K562 (cell line): Measurements from ENCODE around the gene SEC11A. TPM values are rescaled to one million over a fixed set of nuclear protein-coding genes. Genes with fewer than 3 reads are reported as not detected.

ENCODE experiments used
- ATAC-seq: fragments of 200-7000 bp; cut with Tn5 transposase; 3 replicates; pipeline ENCODE4 v1.9.1; 2020; ENCODE audit warnings: moderate library complexity
- BruUV-seq: library from RNA; stranded (reverse); fragments of 400-500 nt; replicated peaks from 2 replicates; lab custom pipeline; 2021; lab: Mats Ljungman, UMichigan
- CTCF ChIA-PET: fragments of 300-600 bp; formaldehyde crosslinking; extraction: SDS; loops from one replicate; lab custom pipeline; 2021; ENCODE audit warnings: low intra/inter-chr PET ratio; lab: Yijun Ruan, JAX
- POLR2A ChIA-PET: fragments of 300-600, 350-650 bp; sonication (Branson Sonifier 250); formaldehyde crosslinking; extraction: SDS; loops from one replicate; lab custom pipeline; 2021; ENCODE audit warnings: antibody characterized with exemption, inconsistent platforms; lab: Yijun Ruan, JAX
- DNase-seq, 4 experiments: peaks; one replicate each; pipeline versions ENCODE4 v3.0.0 to v3.0.0-alpha.2; 2011 to 2018; ENCODE audit warnings: low spot score in 3 of 4, mixed read lengths in 3 of 4; ENCODE audit errors: extremely low read depth in 1 of 4
- FAIRE-seq: peaks from 2 replicates; lab custom pipeline; 2011; peaks lifted over from hg19 to GRCh38; lab: Jason Lieb, UNC
- H2AFZ ChIP-seq: 2 replicates; pipeline ENCODE4 v1.6.0; 2011; ENCODE audit warnings: low read depth, low read length, control low read depth, inconsistent platforms
- H3K27ac ChIP-seq: fragments of 200-600 bp; 3 replicates; pipeline ENCODE4 v1.8.0; 2011; ENCODE audit warnings: low read depth, mild to moderate bottlenecking, control low read depth, inconsistent platforms, low read length, moderate library complexity, mixed read lengths; ENCODE audit errors: extremely low read depth
- H3K27me3 ChIP-seq, 2 experiments: fragments of 300-600 bp in 1 of 2; 2 replicates in 1 of 2; 3 replicates in 1 of 2; pipeline versions ENCODE4 v1.6.0 to v1.8.0; 2011; ENCODE audit warnings: inconsistent platforms in 2 of 2, low read length in 2 of 2, mild to moderate bottlenecking in 1 of 2, mixed read lengths in 1 of 2, moderate library complexity in 1 of 2; ENCODE audit not compliant: control insufficient read depth in 2 of 2, insufficient read depth in 2 of 2
- H3K36me3 ChIP-seq: fragments of 300-600 bp; 3 replicates; pipeline ENCODE4 v1.8.0; 2011; ENCODE audit warnings: mild to moderate bottlenecking, low read length, inconsistent platforms; ENCODE audit not compliant: control insufficient read depth, insufficient read depth
- H3K4me1 ChIP-seq, 2 experiments: fragments of 200-600 bp in 1 of 2; replicated peaks in 1 of 2; 2 replicates in 1 of 2; 3 replicates in 1 of 2; pipeline versions ENCODE4 v1.5.1 to v1.8.0; 2011; ENCODE audit warnings: inconsistent platforms in 2 of 2, low read length in 2 of 2, mild to moderate bottlenecking in 1 of 2, mixed read lengths in 1 of 2, moderate library complexity in 1 of 2; ENCODE audit not compliant: control insufficient read depth in 2 of 2, insufficient read depth in 2 of 2
- H3K4me2 ChIP-seq: 2 replicates; pipeline ENCODE4 v1.6.1; 2011; ENCODE audit warnings: low read length, control low read depth, inconsistent platforms, mixed read lengths; ENCODE audit not compliant: insufficient read depth
- H3K4me3 ChIP-seq: fragments of 200-600 bp; sonication (generic), shearing (Covaris generic); 2 replicates; pipeline ENCODE4 v1.5.1; 2016; ENCODE audit warnings: control low read depth, inconsistent platforms
- H3K79me2 ChIP-seq: fragments of 200-600 bp; 3 replicates; pipeline ENCODE4 v1.8.0; 2011; ENCODE audit warnings: low read length, inconsistent platforms; ENCODE audit not compliant: control insufficient read depth, insufficient read depth
- H3K9ac ChIP-seq, 2 experiments: 2 replicates each; pipeline versions ENCODE4 v1.6.0 to v1.6.1; 2011; ENCODE audit warnings: low read depth in 2 of 2, low read length in 2 of 2, control low read depth in 1 of 2, inconsistent platforms in 1 of 2, mild to moderate bottlenecking in 1 of 2, mixed read lengths in 1 of 2; ENCODE audit not compliant: insufficient read depth in 1 of 2
- H3K9me1 ChIP-seq: one replicate; pipeline ENCODE4 v1.6.0; 2011; ENCODE audit warnings: inconsistent platforms, mild to moderate bottlenecking, low read length, moderate library complexity; ENCODE audit not compliant: control insufficient read depth, insufficient read depth
- H3K9me3 ChIP-seq: replicated peaks from 2 replicates; pipeline ENCODE4 v1.5.1; 2011; ENCODE audit warnings: low read depth, low read length, inconsistent platforms; ENCODE audit not compliant: control insufficient read depth, insufficient read depth
- H4K20me1 ChIP-seq: replicated peaks from 2 replicates; pipeline ENCODE4 v1.6.1; 2011; ENCODE audit warnings: low read length, inconsistent platforms, mixed read lengths; ENCODE audit not compliant: control insufficient read depth, insufficient read depth
- CHD1 ChIP-seq: fragments of 200-600 bp; sonication (generic); IDR thresholded peaks from one replicate; pipeline ENCODE4 v1.6.1; 2012; ENCODE audit warnings: mild to moderate bottlenecking, moderate library complexity, low read length, inconsistent platforms
- CREM ChIP-seq: IDR thresholded peaks from 2 replicates; pipeline ENCODE4 v1.6.1; 2014; ENCODE audit warnings: antibody characterized with exemption, low read depth
- HLTF ChIP-seq: fragments of 450-650 bp; IDR thresholded peaks from 2 replicates; pipeline ENCODE4 v1.6.1; 2016
- RBFOX2 ChIP-seq: fragments of 200-400 bp; formaldehyde crosslinking; IDR thresholded peaks from 2 replicates; pipeline ENCODE4 v1.6.1; 2017; ENCODE audit warnings: low read depth, mild to moderate bottlenecking, low read length, moderate library complexity
- RBM17 ChIP-seq: fragments of 200-400 bp; formaldehyde crosslinking; IDR thresholded peaks from 2 replicates; pipeline ENCODE4 v1.6.1; 2017; ENCODE audit warnings: low read depth, mild to moderate bottlenecking, low read length, borderline replicate concordance
- RBM34 ChIP-seq: fragments of 200-400 bp; formaldehyde crosslinking; IDR thresholded peaks from 2 replicates; pipeline ENCODE4 v1.6.1; 2018; ENCODE audit warnings: low read length, borderline replicate concordance; ENCODE audit not compliant: insufficient read depth
- SETDB1 ChIP-seq: IDR thresholded peaks from one replicate; pipeline ENCODE4 v1.6.1; 2012; ENCODE audit warnings: low read length, control low read depth, inconsistent platforms
- SMAD4 ChIP-seq: fragments of 250-450 bp; sonication (Bioruptor Pico); conservative IDR thresholded peaks from 2 replicates; pipeline ENCODE4 v1.8.0; 2021; ENCODE audit warnings: inconsistent platforms, mild to moderate bottlenecking, moderate library complexity
- U2AF2 ChIP-seq: fragments of 200-400 bp; formaldehyde crosslinking; optimal IDR thresholded peaks from 2 replicates; pipeline ENCODE3; 2017; ENCODE audit warnings: low read depth, mild to moderate bottlenecking, low read length
- YBX1 ChIP-seq: fragments of 450-650 bp; IDR thresholded peaks from 2 replicates; pipeline ENCODE4 v1.7.1; 2016; ENCODE audit warnings: mild to moderate bottlenecking
- ZFPM2 ChIP-seq: fragments of 250-450 bp; sonication (Bioruptor Pico); IDR thresholded peaks from 2 replicates; pipeline ENCODE4 v1.5.1; 2022; ENCODE audit warnings: mild to moderate bottlenecking
- ZNF24 ChIP-seq: fragments of 450-650 bp; IDR thresholded peaks from 2 replicates; pipeline ENCODE4 v1.6.1; 2016
- WGBS: fragments of 100-300 bp; shearing (Covaris generic); methylation state at CpG from one replicate; pipeline ENCODE4 v1.1.6; 2016; ENCODE audit warnings: low coverage, mixed read lengths; ENCODE audit not compliant: insufficient coverage; ENCODE audit errors: missing lambda C conversion rate; 5-methylcytosine and 5-hydroxymethylcytosine counted together
- in situ Hi-C: fragments of 300-500 bp; cut with MboI; formaldehyde crosslinking; loops from 4 replicates; pipeline ENCODE4 v1.15.0; 2018; ENCODE audit warnings: inconsistent platforms, mixed read lengths
- intact Hi-C: fragments of 100-400 bp; cut with micrococcal nuclease; formaldehyde crosslinking; loops from 2 replicates; pipeline ENCODE4 v1.14.2; 2022
- polyA plus RNA-seq, 8 experiments: library from polyadenylated mRNA; depleted of rRNA in 4 of 8; stranded (reverse) in 5 of 8; unstranded in 3 of 8; fragments of >200 nt; fragmentation: Nextera tagmentation in 2 of 8; fragmentation: Illumina TruSeq in 1 of 8; extraction: Ambion mirVana in 2 of 8; extraction: Trizol in 1 of 8; gene quantifications; 2 replicates each; pipeline versions ENCODE4 v1.2.1 to v1.2.3, GENCODE V29; 2011 to 2014; ENCODE audit warnings: inconsistent platforms in 1 of 8, missing spikeins in 1 of 8
- total RNA-seq, 7 experiments: library from RNA; depleted of rRNA in 6 of 7; stranded (reverse); fragments of >200 nt in 6 of 7; fragmentation: Illumina TruSeq in 2 of 7; extraction: Trizol in 2 of 7; gene quantifications; 2 replicates each; pipeline versions ENCODE4 v1.2.1 to v1.2.3, GENCODE V29; 2011 to 2021; ENCODE audit warnings: low replicate concordance in 1 of 7
- TF ChIP-seq, protein P1 (sequence below): fragments of 450-650 bp; IDR thresholded peaks from 2 replicates; pipeline ENCODE4 v1.6.1; 2017; ENCODE audit warnings: mild to moderate bottlenecking, moderate library complexity
- TF ChIP-seq, protein P2 (sequence below): sonication (generic); formaldehyde crosslinking; IDR thresholded peaks from 2 replicates; pipeline ENCODE4 v1.8.1; 2023; ENCODE audit warnings: mild to moderate bottlenecking, missing genetic modification reagents

The SEC11A gene
- total and polyA plus RNA-seq, 9 of the 15 experiments (the other 6 are each of a cell fraction or from before 2014, with no cell fraction given), result 175 to 310 (median 229) TPM

DNA sequence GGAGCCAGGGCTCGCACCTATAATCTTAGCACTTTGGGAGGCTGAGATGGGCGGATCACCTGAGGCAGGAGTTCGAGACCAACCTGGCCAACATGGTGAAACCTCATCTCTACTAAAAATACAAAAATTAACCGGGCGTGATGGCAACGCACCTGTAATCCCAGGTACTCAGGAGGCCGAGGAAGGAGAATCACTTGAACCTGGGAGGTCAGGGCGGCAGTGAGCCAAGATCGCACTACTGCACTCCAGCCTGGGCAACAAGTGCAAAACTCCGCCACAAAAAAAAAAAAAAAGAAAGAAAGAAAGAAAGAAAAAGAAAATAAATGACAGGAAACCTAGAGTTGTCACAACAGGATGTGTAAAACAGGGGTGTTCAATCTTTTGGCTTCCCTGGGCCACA, 54.9 kb downstream of the SEC11A start:
- intact Hi-C loops, result no loop called here
- ChIA-PET POLR2A (interaction anchor here (0.9 kb wide), 1 partner anchor 43 kb away, joined by 3 read pairs; no protein-coding TSS in a partner anchor), CTCF (no interaction called here)

More for the DNA sequence above, 54.9 kb downstream of the SEC11A start:
- Histone ChIP-seq H3K27ac (no peak overlapping the region), H3K36me3 (peaks cover 15% of the 10 kb centered on the region; the same call in 2 of the 3 replicates), H3K9me3 (no peaks in the 10 kb centered on the region), H3K9me1 (no peaks in the 10 kb centered on the region), H3K27me3 (no peaks in the 10 kb centered on the region), H3K9ac (no peak overlapping the region), H2AFZ (no peak overlapping the region), H4K20me1 (no peaks in the 10 kb centered on the region), H3K4me3 (no peak overlapping the region), H3K4me2 (no peak overlapping the region), H3K4me1 (peaks cover 0 to 5% of the 10 kb centered on the region in 2 experiments; a peak in 2 of 5 replicates), H3K79me2 (no peaks in the 10 kb centered on the region)
- in situ Hi-C loops, result no loop called here
- ATAC-seq (no peak), FAIRE-seq (no peak), DNase-seq (no peak)
- no peak for TF ChIP-seq RBM34
- TF ChIP-seq YBX1, result no peak
- TF ChIP-seq CREM, result no peak
- TF ChIP-seq ZFPM2 (CRISPR knock-in tag), result no peak
- no peak for TF ChIP-seq SETDB1
- no peak for TF ChIP-seq U2AF2
- TF ChIP-seq RBM17, result no peak
- no peak for TF ChIP-seq RBFOX2
- TF ChIP-seq HLTF, result no peak
- no peak for TF ChIP-seq ZNF24
- TF ChIP-seq SMAD4 (CRISPR knock-in tag), result no peak
- TF ChIP-seq, protein P1, sequence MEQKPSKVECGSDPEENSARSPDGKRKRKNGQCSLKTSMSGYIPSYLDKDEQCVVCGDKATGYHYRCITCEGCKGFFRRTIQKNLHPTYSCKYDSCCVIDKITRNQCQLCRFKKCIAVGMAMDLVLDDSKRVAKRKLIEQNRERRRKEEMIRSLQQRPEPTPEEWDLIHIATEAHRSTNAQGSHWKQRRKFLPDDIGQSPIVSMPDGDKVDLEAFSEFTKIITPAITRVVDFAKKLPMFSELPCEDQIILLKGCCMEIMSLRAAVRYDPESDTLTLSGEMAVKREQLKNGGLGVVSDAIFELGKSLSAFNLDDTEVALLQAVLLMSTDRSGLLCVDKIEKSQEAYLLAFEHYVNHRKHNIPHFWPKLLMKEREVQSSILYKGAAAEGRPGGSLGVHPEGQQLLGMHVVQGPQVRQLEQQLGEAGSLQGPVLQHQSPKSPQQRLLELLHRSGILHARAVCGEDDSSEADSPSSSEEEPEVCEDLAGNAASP, result no peak
- TF ChIP-seq, protein P2, sequence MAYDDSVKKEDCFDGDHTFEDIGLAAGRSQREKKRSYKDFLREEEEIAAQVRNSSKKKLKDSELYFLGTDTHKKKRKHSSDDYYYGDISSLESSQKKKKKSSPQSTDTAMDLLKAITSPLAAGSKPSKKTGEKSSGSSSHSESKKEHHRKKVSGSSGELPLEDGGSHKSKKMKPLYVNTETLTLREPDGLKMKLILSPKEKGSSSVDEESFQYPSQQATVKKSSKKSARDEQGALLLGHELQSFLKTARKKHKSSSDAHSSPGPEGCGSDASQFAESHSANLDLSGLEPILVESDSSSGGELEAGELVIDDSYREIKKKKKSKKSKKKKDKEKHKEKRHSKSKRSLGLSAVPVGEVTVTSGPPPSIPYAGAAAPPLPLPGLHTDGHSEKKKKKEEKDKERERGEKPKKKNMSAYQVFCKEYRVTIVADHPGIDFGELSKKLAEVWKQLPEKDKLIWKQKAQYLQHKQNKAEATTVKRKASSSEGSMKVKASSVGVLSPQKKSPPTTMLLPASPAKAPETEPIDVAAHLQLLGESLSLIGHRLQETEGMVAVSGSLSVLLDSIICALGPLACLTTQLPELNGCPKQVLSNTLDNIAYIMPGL (CRISPR knock-in tag), result no peak
- no peak for TF ChIP-seq CHD1
- WGBS, result 91% methylated on average over 9 of the region's 10 CpGs
- BruUV-seq, result no TSS peak
